HG02588 (cell line): ENCODE measurements around the gene WNT1.

ENCODE experiments used
- ATAC-seq: cut with Tn5 transposase; IDR thresholded peaks from one replicate; pipeline ENCODE4 v1.9.1; 2021; ENCODE audit warnings: mild to moderate bottlenecking, moderate library complexity; ENCODE audit not compliant: unreplicated experiment

The WNT1 gene

DNA sequence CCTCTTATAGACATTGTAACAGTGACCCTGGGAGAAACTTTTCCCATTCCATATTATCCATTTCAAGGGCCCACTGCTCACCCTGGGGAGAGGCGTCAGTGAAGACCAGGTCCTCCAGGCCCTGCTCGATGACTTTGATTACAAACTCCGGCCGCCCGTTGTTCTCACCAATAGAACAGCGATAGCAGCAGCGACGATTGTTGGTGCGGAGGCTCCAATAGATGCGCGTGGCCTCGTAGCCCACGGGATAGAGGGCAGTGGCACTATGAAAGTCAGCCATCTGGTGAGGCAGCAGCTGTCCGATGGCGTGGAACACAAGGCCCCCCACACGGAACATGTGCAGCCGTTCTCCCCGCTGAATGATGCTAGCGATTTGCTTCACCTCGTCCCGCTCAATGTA is 48.0 kb downstream of the WNT1 start:
- ATAC-seq = no peak

DNA sequence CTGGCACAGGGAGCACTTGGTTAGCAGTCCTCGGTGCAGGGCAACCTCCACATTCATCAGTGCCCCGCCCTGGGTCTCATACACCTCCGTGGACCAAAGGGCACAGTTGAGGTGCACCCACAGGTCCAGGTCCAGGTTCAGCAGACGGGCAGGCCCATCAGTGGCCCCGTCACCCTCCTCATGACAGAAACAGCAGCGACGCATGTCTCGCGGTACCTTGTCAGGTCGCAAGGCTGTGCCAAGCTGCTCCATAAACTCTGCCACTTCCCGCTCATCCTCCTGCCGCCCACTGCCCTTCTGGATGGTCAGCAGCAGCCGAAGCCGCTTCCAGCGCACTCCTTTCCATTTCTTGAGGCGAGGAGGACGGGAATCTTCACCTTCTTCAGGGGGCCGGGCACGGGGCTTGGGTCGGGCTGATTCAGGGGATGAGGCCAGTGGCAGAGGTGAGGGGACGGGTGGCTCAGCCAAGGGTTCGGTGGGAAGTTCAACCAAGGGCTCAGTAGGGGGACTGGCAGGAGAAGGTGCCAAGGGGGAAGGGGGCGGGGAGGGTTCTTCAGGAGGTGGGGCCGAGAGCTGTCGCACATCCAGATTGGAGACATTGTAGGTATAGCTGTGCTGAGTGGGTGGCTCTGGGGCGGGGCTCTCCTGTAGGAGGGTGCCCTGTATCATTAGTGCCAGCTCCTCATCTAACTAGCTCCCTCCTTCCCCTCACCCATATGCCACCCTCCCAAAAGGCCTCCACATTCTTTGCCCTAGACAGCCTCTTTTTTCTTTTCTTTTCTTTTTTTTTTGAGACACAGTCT is 48.8 kb downstream of the WNT1 start:
- no peak for ATAC-seq

DNA sequence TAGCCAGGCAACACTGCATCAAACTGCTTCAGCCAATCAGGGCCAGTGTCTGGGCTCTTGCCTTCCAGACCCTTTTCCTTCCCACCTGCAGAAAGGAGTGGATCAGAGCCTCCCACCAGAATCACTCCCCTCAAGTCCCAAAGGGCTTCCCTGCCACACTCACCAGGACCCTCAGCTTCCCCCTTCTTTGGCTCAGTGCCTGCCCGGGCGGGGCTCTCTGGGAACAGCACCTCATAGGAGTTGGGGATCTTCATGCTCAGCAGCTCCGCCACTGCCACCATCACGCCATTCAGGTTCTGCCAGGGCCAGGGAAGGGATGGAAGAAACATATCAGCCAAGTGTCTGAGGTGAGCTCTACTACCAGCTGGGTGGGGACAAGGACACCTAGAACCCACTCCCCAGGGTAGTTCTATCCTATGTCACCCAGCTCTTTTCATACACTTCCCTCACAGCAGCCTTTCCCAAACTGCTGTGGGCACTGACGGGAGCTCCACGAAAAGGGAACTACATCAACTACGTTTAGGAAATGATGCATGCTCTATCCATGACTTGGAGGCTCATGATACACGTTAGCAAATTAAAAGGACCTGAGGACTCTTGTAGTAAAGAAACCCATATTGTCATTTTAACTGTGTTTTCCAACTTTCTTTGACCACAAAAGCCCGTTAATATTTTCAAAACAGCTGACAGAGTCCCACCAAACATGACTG is 49.9 kb downstream of the WNT1 start:
- no peak for ATAC-seq

DNA sequence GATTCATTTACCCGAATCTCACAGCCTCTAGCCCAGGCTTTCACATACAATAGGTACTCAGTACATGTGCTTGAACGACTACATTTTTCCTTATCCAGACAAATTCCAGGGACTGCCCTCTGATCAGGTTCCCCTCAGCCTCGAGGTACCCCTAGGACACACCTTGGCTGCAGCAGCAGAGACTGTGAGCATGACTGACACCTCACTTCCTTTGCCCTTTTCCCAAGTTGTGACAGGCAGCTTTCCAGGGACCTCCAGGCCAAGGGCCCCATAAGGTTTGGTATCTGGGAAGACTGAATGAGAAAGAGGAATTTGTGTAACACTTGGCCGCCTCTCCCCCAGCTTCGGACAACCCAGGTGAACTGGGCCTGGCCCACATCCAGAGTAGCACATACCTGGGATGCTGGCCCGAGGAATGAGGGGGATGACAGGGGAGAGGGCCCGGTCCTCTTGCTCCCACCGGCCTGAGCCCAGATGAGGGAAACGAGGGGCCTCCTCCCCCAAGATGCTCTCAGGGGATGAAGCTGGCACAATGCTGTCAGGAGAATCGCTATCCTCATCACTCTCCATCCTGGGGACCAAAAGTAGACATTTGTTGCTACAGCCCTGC is 50.6 kb downstream of the WNT1 start:
- no peak for ATAC-seq

DNA sequence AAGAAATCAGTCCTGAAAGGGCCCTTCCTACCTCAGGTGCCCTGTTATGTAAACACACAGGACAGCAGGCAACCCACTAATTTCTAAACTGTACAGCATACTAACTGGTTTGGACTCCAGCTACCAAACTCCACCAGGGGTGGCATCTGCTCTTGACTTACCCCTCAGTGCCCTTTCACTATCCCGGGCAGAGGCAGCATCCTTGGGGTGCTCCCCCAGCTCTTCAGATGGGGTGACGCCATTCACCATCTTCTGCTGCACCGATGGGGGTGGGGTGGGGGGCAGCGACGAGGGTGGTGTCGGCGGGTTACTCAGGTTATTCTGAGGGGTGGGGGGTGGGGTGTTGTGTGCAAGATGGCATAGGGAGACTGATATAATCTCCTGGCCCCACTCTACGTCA is 52.0 kb downstream of the WNT1 start:
- ATAC-seq = no peak

DNA sequence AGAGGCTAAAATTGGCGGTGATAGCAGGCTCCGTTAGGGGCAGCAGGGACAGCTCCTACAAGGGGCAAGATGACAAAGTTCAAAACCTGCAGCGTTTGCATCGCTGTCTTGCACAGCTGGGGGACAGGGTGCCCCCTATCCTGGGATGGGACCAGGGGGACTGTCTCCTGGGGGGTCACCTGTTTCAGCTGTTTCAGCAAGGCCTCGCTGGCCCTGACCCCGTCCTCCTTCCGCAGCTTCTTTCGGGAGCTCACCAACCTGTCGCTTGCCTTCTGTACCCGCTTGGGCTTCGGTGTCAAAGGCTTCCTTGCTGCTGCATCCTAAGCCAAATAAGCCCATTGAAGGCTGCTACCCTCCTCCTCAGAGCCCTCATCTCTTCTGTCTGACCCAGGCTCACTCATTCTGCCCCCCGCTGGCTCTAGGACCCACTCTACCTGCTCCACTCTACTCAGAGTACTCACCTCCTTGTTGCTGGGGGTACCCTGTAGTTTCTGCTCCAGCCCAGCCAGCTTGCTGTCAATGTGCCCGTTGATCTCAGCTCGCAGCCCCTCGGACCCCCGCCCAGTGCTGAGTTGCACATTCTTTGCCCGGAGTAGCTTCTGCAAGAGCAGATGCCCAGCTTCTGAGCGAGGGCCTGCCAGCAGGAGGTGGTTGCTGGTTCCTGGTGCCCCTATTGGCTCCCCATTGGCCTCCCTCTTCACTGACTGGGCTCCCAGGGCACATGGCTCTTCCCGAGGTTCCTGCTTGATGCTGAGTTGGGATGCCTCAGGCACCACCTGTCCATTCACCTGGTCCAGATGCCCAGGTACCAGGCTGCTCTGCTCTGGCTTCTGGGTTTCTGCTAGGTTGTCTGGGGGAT is 52.8 kb downstream of the WNT1 start:
- ATAC-seq = no peak

DNA sequence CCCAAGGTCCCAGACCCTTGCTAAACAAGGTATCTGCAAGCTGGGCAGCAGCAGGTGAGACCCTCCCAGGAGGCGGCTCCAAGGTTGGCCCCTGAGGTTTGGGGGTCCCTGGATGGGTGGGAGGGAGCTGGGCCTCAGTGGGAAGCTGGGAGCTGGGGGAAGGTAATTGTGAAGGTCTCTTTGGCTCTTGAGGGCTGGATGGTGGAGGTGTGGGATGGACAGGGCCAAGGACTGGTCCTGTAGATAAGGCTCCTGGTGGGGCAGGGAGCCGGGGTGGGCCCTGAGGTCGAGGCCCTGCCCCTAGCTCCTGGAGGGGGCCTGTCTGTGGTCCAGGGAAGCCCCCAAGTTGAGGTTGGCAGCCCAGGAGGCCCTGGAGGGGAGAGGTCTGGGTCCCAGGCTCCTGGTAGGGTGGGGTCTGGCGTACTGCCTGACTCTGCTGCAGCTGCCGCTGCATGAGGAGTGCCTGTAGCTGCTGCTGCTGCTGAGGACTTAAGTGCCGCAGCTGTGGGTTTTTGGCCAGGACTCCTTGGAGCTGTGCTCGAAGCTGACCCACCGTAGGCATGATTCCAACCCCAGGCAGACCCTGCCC is 53.5 kb downstream of the WNT1 start:
- no peak for ATAC-seq
